ENCODE measurements around the gene SCD5.

DNA sequence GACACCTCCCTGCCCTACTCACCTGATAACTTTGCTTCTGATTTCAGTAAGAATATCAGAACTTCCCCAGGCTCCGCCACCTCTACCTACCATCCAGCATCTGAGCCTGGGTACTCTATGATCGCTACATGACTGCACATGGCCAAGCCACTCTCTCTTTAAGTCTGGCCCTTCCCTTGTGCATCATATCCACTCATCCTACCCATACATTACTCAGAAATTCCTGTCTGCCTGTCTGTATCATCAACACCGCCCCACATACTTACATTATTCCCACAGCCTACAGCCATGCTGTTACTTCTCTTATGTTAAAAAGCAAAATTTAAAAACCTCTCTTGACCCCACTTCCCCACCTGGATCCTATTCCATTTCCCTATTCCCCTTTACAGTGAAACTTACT lies 84.7 kb downstream of the SCD5 start:
- TF ChIP-seq CTCF (IDR thresholded peaks at IDR 0.05; ENCODE audit: low read length) (no peak), EZH2 (optimal IDR thresholded peaks at IDR 0.05; ENCODE audit: low read depth, low read length) (no peak), EZH2phosphoT487 (IDR thresholded peaks at IDR 0.05; ENCODE audit: low read length) (no peak)
